K562 (cell line): ENCODE data around the gene TEDC1.

Experiments used
- GTF2E2 ChIP-seq: fragments of 200-800 bp; sonication (Bioruptor generic); IDR thresholded peaks from 2 replicates; pipeline ENCODE4 v1.6.1; 2016; ENCODE audit warnings: missing genetic modification characterization, missing compliant biosample characterization
- POLR2AphosphoS5 ChIP-seq: IDR thresholded peaks from 2 replicates; pipeline ENCODE4 v1.6.1; 2011; ENCODE audit warnings: mild to moderate bottlenecking, low read depth, low read length, moderate library complexity; ENCODE audit not compliant: control insufficient read depth, insufficient read depth
- TAF9B ChIP-seq: fragments of 450-650 bp; IDR thresholded peaks from 2 replicates; pipeline ENCODE4 v1.6.1; 2018; ENCODE audit warnings: mild to moderate bottlenecking; ENCODE audit not compliant: partially characterized antibody
- TF ChIP-seq, protein P1 (sequence below): sonication (generic); formaldehyde crosslinking; IDR thresholded peaks from 2 replicates; pipeline ENCODE4 v1.8.0; 2022; ENCODE audit warnings: mild to moderate bottlenecking, missing genetic modification reagents

GRCh38 chr14:105482486-105483110 is 8.4 kb upstream of the TEDC1 start:
- no peak for TF ChIP-seq GTF2E2
- TF ChIP-seq POLR2AphosphoS5, result no peak
- no peak for TF ChIP-seq TAF9B
- TF ChIP-seq, protein P1, sequence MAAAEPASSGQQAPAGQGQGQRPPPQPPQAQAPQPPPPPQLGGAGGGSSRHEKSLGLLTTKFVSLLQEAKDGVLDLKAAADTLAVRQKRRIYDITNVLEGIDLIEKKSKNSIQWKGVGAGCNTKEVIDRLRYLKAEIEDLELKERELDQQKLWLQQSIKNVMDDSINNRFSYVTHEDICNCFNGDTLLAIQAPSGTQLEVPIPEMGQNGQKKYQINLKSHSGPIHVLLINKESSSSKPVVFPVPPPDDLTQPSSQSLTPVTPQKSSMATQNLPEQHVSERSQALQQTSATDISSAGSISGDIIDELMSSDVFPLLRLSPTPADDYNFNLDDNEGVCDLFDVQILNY (CRISPR knock-in tag), result no peak
